Suprapubic skin (tissue), 4 donors: ENCODE measurements around the gene ZCCHC24. TPM values are rescaled to one million over a fixed set of nuclear protein-coding genes. Genes with fewer than 3 reads are reported as not detected.

Source experiments
- DNase-seq, 2 donors: peaks; one replicate each; pipeline ENCODE4 v3.0.0-alpha.2; 2019; ENCODE audit warnings: low spot score in 2 of 2
- H3K27ac ChIP-seq: fragments of 200-600 bp; sonication (generic); one replicate; pipeline ENCODE4 v1.5.1; 2019
- H3K27me3 ChIP-seq: fragments of 200-600 bp; sonication (generic); one replicate; pipeline ENCODE4 v1.5.1; 2019
- H3K36me3 ChIP-seq: fragments of 200-600 bp; sonication (generic); one replicate; pipeline ENCODE4 v1.5.1; 2019
- H3K4me1 ChIP-seq: fragments of 200-600 bp; sonication (generic); one replicate; pipeline ENCODE4 v1.5.1; 2019
- H3K4me3 ChIP-seq: fragments of 200-600 bp; sonication (generic); one replicate; pipeline ENCODE4 v1.5.1; 2019; ENCODE audit warnings: mild to moderate bottlenecking
- H3K9me3 ChIP-seq: fragments of 200-600 bp; sonication (generic); one replicate; pipeline ENCODE4 v1.5.1; 2019
- EP300 ChIP-seq: sonication (generic); formaldehyde crosslinking; IDR thresholded peaks from one replicate; pipeline ENCODE4 v1.6.1; 2017; ENCODE audit warnings: antibody characterized with exemption
- POLR2A ChIP-seq, 2 donors: fragments of 450-650 bp; IDR thresholded peaks; one replicate each; pipeline ENCODE4 v1.6.1; 2017; ENCODE audit warnings: antibody characterized with exemption in 2 of 2, mild to moderate bottlenecking in 2 of 2, moderate library complexity in 2 of 2
- POLR2AphosphoS5 ChIP-seq, 3 donors: sonication (generic); formaldehyde crosslinking; IDR thresholded peaks; one replicate each; pipeline ENCODE4 v1.6.1; 2017; ENCODE audit warnings: antibody characterized with exemption in 3 of 3
- WGBS: methylation state at CpG from one replicate; pipeline ENCODE4 v1.1.5; 2018; 5-methylcytosine and 5-hydroxymethylcytosine counted together
- total RNA-seq, 4 donors: library from RNA; depleted of rRNA; stranded (reverse); fragments of >200 nt; gene quantifications; one replicate each; pipeline ENCODE4 v1.1.0, GENCODE V29; 2016
- TF ChIP-seq, protein P1 (sequence below), 2 donors: fragments of 200-600 bp in 1 of 2; fragments of 450-650 bp in 1 of 2; sonication (generic) in 1 of 2; IDR thresholded peaks; one replicate each; pipeline ENCODE4 v1.5.1; 2016 to 2019; ENCODE audit warnings: antibody characterized with exemption in 2 of 2, mild to moderate bottlenecking in 1 of 2, moderate library complexity in 1 of 2

Gene ZCCHC24
- total RNA-seq, 4 donors from 2014 or later = 8.9 to 17.3 (median 12.8) TPM

DNA sequence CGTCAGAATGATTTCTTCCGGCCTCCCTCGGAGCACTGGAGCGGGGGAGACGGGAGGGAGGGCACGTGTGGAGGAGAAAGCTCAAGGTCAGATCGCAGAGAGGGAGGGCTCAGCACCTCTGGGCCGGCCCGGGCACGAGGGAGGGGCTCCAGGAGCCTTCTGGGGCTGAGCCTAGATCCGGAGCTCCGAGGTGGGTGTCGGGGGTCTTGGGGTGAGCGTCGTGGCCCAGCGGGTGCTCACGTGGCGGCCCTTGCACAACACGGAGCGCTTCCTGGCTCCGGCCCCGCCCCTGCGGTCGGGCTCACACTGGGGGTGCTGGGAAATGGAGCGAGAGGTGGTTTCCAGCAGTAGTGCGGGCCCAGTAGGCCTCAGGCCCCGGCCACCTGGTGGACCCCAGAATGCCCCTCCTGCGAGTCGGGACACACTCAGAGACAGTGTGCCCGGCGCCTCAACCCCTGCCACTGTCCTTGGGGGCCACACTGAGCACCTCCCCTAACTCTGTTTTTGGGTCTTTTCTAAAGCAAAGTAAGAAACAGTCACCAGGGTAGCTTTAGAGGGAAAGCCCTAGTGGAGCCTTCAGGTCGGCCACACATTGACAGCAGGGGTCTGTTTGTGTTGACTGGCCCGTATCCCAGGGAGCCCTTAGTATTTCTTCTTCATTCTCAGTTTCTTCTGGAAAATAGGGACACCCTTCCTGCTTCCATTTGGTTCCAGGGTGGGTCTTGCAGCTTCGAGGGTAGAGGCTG, 97.4 kb downstream of the ZCCHC24 start:
- peaks cover 42% of the 10 kb centered on the region for H3K4me1 ChIP-seq
- peak overlapping the region; percentile 74 for H3K4me3 ChIP-seq
- H3K27me3 ChIP-seq = no peaks in the 10 kb centered on the region
- H3K9me3 ChIP-seq = no peaks in the 10 kb centered on the region
- TF ChIP-seq POLR2AphosphoS5 (IDR thresholded peaks at IDR 0.05) = no peak
- TF ChIP-seq, protein P1, sequence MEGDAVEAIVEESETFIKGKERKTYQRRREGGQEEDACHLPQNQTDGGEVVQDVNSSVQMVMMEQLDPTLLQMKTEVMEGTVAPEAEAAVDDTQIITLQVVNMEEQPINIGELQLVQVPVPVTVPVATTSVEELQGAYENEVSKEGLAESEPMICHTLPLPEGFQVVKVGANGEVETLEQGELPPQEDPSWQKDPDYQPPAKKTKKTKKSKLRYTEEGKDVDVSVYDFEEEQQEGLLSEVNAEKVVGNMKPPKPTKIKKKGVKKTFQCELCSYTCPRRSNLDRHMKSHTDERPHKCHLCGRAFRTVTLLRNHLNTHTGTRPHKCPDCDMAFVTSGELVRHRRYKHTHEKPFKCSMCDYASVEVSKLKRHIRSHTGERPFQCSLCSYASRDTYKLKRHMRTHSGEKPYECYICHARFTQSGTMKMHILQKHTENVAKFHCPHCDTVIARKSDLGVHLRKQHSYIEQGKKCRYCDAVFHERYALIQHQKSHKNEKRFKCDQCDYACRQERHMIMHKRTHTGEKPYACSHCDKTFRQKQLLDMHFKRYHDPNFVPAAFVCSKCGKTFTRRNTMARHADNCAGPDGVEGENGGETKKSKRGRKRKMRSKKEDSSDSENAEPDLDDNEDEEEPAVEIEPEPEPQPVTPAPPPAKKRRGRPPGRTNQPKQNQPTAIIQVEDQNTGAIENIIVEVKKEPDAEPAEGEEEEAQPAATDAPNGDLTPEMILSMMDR (IDR thresholded peaks at IDR 0.05) = no peak
- TF ChIP-seq POLR2A (IDR thresholded peaks at IDR 0.05) = no peak
- TF ChIP-seq EP300 = no peak
- peak overlapping the region; percentile 87 for H3K27ac ChIP-seq
- DNase-seq = peak; percentile 84 to 85
- H3K36me3 ChIP-seq = peaks cover 41% of the 10 kb centered on the region
- under 1% methylated on average over 27 of the region's 34 CpGs for WGBS

DNA sequence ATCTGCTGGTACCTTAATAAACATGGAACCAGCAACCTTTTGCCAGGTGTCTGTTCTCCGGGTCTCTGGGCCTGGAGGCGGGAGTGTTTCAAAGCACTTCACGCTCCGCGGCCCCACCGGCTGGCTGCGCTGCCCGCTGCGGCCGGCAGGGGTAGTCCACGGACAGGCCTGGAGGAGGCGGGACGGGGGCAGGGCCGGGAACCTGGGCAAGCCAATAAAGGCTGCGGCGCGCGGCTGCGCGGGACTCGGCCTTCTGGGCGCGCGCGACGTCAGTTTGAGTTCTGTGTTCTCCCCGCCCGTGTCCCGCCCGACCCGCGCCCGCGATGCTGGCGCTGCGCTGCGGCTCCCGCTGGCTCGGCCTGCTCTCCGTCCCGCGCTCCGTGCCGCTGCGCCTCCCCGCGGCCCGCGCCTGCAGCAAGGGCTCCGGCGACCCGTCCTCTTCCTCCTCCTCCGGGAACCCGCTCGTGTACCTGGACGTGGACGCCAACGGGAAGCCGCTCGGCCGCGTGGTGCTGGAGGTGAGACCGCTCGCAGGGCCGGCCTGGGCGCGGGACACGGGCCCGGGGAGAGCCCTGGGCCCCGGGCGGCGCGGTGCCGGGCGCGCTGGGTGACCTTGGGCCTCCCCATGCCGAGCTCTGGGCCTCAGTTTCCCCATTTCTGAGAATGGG, 98.1 kb downstream of the ZCCHC24 start, which contains the start of gene PPIF:
TSS of gene PPIF (plus strand) at position 244 of the 668 bp plus-strand sequence. CDS start at position 324, 80 bp downstream.
- TF ChIP-seq POLR2A (IDR thresholded peaks at IDR 0.05) (peak in 1 of 2 donors; percentile 84), POLR2AphosphoS5 (IDR thresholded peaks at IDR 0.05) (peak in 2 of 3 donors; percentile 26 to 37), EP300 (no peak)
- TF ChIP-seq, protein P1 (IDR thresholded peaks at IDR 0.05) = peak; percentile 90 to 100
- Histone ChIP-seq H3K4me3 (peak within 1 kb of the TSS; percentile 74), H3K4me1 (peaks cover 46% of the 10 kb centered on the region), H3K36me3 (peaks cover 34% of the 10 kb centered on the region), H3K27me3 (no peaks in the 10 kb centered on the region), H3K27ac (peak within 1 kb of the TSS; percentile 87), H3K9me3 (no peaks in the 10 kb centered on the region)
- 0% methylated on average over 15 of the region's 77 CpGs for WGBS
- peak; percentile 96 for DNase-seq

GRCh38 chr10:79346388-79347225, 98.8 kb downstream of the ZCCHC24 start:
- Histone ChIP-seq H3K4me1 (peaks cover 46% of the 10 kb centered on the region), H3K4me3 (peak overlapping the region; percentile 74), H3K9me3 (no peaks in the 10 kb centered on the region), H3K27me3 (no peaks in the 10 kb centered on the region), H3K27ac (no peak overlapping the region), H3K36me3 (peaks cover 27% of the 10 kb centered on the region)
- TF ChIP-seq POLR2AphosphoS5 (IDR thresholded peaks at IDR 0.05) = no peak
- TF ChIP-seq, protein P1 (IDR thresholded peaks at IDR 0.05) = no peak
- no peak for TF ChIP-seq POLR2A (IDR thresholded peaks at IDR 0.05)
- TF ChIP-seq EP300 = no peak
- DNase-seq = peak in 1 of 2 donors; percentile 71
- 60% methylated on average over 10 of the region's 12 CpGs for WGBS

DNA sequence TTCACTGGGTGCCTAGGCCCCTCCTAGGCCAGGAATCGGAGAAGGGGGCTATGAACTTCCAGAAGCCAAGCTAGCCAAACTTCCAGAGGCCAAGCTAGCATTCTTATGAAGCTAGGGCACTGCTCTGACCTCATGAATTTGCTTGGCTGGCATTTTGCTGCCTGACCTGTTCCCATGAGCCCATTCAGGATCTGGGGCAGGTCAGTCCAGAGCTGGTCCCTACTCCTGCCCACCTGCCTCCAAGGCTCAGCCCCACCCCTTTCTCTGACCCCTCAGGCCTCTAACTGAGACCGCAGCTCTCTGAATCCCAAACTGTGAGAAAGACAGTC, 99.4 kb downstream of the ZCCHC24 start:
- Histone ChIP-seq H3K36me3 (peaks cover 20% of the 10 kb centered on the region), H3K27me3 (no peaks in the 10 kb centered on the region), H3K9me3 (no peaks in the 10 kb centered on the region), H3K4me3 (no peak overlapping the region), H3K27ac (no peak overlapping the region), H3K4me1 (peaks cover 46% of the 10 kb centered on the region)
- peak in 1 of 2 donors; percentile 32 for DNase-seq
- TF ChIP-seq, protein P1 (IDR thresholded peaks at IDR 0.05) = no peak
- TF ChIP-seq POLR2AphosphoS5 (IDR thresholded peaks at IDR 0.05) = no peak
- TF ChIP-seq EP300 = no peak
- no peak for TF ChIP-seq POLR2A (IDR thresholded peaks at IDR 0.05)
- 100% methylated on average over 2 of the region's 2 CpGs for WGBS
